ENCODE measurements around the gene DHX9.

DHX9 gene

DNA sequence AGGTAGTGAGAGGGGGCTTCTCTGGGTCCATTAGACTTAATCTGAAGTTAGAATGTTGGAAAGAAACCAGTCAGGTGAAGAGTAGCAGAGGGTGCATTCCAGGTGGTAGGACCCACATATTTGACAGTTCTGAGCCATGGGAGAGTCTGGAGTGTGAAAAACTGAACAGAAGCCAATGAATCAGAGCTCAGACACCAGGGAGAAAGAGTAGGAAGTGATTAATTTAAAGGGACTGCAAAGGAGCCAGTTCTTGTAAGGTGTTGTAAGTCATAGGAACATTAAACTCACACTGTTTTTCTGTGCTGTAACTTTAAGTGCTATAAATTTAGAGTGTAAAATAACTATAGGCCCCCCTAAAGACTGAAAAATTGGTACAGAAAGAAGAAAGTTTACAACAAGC is 5.9 kb upstream of the DHX9 start:
- Mint-ChIP-seq H3K4me1 (no peaks in the 10 kb centered on the region), H3K27ac (no peak overlapping the region), H3K27me3 (ENCODE audit: low read depth) (no peaks in the 10 kb centered on the region), H3K36me3 (ENCODE audit: low read depth) (no peaks in the 10 kb centered on the region), H3K9me3 (no peaks in the 10 kb centered on the region), H3K4me3 (no peak overlapping the region)
- TF ChIP-seq, protein P1, sequence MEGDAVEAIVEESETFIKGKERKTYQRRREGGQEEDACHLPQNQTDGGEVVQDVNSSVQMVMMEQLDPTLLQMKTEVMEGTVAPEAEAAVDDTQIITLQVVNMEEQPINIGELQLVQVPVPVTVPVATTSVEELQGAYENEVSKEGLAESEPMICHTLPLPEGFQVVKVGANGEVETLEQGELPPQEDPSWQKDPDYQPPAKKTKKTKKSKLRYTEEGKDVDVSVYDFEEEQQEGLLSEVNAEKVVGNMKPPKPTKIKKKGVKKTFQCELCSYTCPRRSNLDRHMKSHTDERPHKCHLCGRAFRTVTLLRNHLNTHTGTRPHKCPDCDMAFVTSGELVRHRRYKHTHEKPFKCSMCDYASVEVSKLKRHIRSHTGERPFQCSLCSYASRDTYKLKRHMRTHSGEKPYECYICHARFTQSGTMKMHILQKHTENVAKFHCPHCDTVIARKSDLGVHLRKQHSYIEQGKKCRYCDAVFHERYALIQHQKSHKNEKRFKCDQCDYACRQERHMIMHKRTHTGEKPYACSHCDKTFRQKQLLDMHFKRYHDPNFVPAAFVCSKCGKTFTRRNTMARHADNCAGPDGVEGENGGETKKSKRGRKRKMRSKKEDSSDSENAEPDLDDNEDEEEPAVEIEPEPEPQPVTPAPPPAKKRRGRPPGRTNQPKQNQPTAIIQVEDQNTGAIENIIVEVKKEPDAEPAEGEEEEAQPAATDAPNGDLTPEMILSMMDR (IDR thresholded peaks at IDR 0.05; ENCODE audit: unreplicated experiment in 3 of 3): no peak

DNA sequence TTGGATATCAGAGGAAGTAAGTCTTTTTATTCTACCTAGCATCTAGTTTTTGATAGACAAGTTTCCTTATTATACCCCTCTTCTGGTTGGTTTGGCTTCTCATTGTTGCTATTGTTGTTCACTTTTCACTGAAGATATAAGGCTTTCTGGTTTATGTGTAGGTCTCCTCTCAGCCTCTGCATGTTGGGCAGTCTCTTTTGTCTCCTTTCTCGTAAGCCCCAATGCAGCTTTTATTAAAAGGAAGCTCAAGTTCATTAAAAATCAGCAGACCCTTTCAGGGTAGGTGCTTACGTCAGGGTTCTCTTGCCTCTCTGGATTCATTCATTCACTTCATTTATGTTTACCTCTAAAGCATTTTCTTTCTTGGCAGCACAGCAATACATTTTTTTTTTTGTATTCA is 4.8 kb upstream of the DHX9 start:
- Mint-ChIP-seq H3K36me3 (ENCODE audit: low read depth) (no peaks in the 10 kb centered on the region), H3K27me3 (ENCODE audit: low read depth) (no peaks in the 10 kb centered on the region), H3K27ac (no peak overlapping the region), H3K4me1 (peaks cover 7% of the 10 kb centered on the region), H3K9me3 (no peaks in the 10 kb centered on the region), H3K4me3 (no peak overlapping the region)
- TF ChIP-seq, protein P1 (IDR thresholded peaks at IDR 0.05; ENCODE audit: unreplicated experiment in 3 of 3): no peak

DNA sequence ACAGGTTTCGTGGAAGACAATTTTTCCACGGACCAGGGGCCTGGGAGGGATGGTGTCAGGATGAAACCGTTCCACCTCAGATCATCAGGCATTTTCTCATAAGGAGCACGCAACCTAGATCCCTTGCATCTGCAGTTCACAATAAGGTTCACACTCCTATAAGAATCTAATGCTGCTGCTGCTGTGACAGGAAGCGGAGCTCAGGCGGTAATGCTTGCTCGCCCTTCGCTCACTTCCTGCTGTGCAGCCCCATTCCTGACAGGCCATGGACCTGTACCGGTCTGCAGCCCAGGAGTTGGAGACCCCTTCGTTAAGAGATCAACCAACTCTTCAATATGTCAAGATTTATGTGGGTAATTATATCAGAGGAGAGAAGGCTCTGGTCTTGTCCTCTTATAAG is 3.3 kb upstream of the DHX9 start:
- no peaks in the 10 kb centered on the region for H3K9me3 Mint-ChIP-seq
- H3K27ac Mint-ChIP-seq: no peak overlapping the region
- H3K4me1 Mint-ChIP-seq: peaks cover 18% of the 10 kb centered on the region
- peak overlapping the region in 2 of 3 experiments; percentile 1 to 43 for H3K4me3 Mint-ChIP-seq
- H3K27me3 Mint-ChIP-seq (ENCODE audit: low read depth): no peaks in the 10 kb centered on the region
- peaks cover 8% of the 10 kb centered on the region for H3K36me3 Mint-ChIP-seq (ENCODE audit: low read depth)
- TF ChIP-seq, protein P1 (IDR thresholded peaks at IDR 0.05; ENCODE audit: unreplicated experiment in 3 of 3): no peak

DNA sequence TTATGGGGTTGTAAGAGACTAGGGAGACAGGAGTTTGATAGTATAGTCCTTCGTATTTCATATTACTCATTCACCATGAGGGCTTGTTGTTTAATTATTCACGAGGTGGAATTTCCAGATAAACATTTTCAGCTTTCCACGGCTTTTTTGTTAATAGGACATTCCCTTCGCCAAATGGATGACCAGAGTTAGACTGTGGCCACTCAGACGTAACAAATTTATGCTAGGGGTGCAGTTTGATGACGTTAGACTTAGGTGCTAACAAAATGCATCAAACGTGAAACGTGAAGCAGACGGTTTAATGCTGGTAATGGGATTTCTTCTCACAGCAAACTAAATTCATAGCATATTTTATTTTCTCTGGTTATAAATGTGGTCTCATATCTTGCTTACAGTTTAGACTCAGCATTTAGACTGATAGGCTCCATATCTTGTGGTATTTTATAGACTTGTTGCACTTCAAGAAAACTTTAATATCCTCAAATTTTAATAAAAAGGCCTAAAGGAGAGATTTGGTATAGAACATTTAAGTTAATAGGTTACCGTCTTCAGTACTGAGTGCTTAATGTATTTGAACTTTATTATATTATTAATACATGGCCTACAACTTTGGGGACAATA is 2.3 kb downstream of the DHX9 start:
- H3K27ac Mint-ChIP-seq: peak overlapping the region; percentile 84 to 97 (median 92)
- peak overlapping the region; percentile 96 to 98 (median 96) for H3K4me3 Mint-ChIP-seq
- TF ChIP-seq, protein P1 (IDR thresholded peaks at IDR 0.05; ENCODE audit: unreplicated experiment in 3 of 3): no peak
- no peaks in the 10 kb centered on the region for H3K27me3 Mint-ChIP-seq (ENCODE audit: low read depth)
- H3K4me1 Mint-ChIP-seq: peaks cover 43% of the 10 kb centered on the region
- peaks cover 50% of the 10 kb centered on the region for H3K36me3 Mint-ChIP-seq (ENCODE audit: low read depth)
- H3K9me3 Mint-ChIP-seq: no peaks in the 10 kb centered on the region

DNA sequence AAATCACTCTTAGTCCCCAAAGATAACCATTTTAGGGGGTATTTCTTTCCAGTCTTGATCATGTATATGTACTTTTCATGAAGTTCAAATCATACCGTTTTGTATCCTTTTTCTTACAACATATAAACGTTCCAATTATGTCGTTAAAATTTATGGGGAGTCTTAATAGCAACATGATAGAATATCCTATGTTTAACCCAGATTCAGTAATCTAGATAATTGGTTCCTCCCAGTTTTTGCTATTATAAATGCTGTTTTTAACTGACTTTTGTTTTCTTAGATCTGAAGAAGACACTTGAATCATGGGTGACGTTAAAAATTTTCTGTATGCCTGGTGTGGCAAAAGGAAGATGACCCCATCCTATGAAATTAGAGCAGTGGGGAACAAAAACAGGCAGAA is 3.1 kb downstream of the DHX9 start:
- peaks cover 57% of the 10 kb centered on the region for H3K36me3 Mint-ChIP-seq (ENCODE audit: low read depth)
- peak overlapping the region in 2 of 3 experiments; percentile 26 to 97 for H3K27ac Mint-ChIP-seq
- H3K27me3 Mint-ChIP-seq (ENCODE audit: low read depth): no peaks in the 10 kb centered on the region

More for the DNA sequence above, 3.1 kb downstream of the DHX9 start:
- TF ChIP-seq, protein P1 (IDR thresholded peaks at IDR 0.05; ENCODE audit: unreplicated experiment in 3 of 3): no peak
- peaks cover 43% of the 10 kb centered on the region for H3K4me1 Mint-ChIP-seq
- peak overlapping the region; percentile 59 to 96 (median 96) for H3K4me3 Mint-ChIP-seq
- H3K9me3 Mint-ChIP-seq: no peaks in the 10 kb centered on the region

Data from nephron (organoid).